Hematopoietic multipotent progenitor cell treated with erythropoietin and hydrocortisone succinate and interleukin-3 and kit ligand, for 6 days (in vitro differentiated cells): ENCODE data around the gene ANKRD44.

ENCODE experiments used
- DNase-seq: peaks from one replicate; pipeline ENCODE4 v3.0.0-alpha.2; 2015

ANKRD44 gene

DNA sequence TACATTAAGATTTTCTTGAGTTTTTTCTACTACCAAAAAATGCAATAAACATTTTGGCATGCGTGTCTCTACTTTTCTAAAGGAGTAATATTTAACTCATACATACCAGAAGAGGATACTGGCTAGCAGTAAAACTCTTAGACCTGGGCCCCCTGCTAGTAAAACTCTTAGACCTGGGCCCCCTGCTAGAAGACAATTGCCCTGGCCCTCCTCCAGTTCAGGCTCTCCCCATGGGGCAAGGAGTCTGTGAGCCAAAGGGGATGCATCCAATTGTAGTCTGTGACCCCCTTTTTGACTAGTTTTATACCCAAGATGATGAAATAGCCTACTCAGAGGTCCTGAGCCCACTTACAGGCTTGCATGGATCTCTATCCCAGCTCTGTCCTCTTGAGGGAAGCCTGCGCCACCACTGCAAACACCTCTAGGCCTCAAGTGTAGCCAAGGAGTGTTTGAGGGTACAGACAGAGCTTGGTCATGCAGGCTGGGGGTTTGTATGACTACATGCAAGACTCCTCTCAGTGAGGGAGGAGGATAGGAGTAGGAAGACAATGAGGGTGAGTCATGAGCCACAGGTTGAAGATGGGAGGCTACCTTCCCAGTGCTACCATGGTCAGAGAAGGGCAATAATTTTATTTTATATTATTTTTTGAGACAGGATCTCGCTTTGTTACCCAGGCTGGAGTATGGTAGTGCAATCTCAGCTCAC is 338.9 kb downstream of the ANKRD44 start:
- no peak for DNase-seq

GRCh38 chr2:196970099-196970498 is 340.5 kb downstream of the ANKRD44 start:
- no peak for DNase-seq

GRCh38 chr2:196968516-196968915 is 342.1 kb downstream of the ANKRD44 start:
- DNase-seq, result no peak

DNA sequence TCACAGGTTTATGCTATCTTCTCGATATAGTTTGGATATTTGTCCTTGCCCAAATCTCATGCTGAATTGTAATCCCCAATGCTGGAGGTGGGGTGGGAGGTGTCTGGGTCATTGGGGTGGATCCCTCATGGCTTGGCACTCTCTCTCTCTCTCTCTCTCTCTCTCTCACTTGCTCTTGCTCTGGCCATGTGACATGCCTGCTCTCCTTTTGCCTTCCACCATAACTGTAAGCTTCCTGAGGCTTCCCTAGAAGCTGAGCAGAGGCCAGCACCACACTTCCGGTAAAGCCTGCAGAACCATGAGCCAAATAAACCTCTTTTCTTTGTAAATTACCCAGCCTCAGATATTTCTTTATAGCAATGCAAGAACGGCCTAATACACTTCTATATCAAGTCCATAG is 342.8 kb downstream of the ANKRD44 start:
- DNase-seq, result no peak

DNA sequence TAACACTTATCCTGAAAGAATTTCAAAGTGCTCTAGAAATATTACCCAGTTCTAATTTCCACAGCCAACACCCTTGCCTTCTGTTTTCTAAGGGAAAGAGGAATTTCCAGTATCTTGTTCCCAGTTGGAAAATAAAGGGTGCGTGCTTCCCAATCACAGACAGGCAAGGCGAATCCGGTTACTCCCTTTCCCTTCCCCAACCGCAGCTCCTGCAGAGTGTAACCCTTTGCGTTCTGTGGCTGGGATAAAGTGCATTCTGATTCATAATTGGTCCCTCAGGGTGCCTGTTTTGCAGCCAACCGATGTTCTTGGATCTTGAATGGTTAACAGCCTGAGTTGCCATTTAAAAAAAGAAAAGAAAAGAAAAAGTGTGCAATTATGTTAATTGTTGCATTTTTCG is 343.5 kb downstream of the ANKRD44 start:
- no peak for DNase-seq

- no peak for DNase-seq
Measured at GRCh38 chr2:196966061-196966460, 344.5 kb downstream of the ANKRD44 start.

DNA sequence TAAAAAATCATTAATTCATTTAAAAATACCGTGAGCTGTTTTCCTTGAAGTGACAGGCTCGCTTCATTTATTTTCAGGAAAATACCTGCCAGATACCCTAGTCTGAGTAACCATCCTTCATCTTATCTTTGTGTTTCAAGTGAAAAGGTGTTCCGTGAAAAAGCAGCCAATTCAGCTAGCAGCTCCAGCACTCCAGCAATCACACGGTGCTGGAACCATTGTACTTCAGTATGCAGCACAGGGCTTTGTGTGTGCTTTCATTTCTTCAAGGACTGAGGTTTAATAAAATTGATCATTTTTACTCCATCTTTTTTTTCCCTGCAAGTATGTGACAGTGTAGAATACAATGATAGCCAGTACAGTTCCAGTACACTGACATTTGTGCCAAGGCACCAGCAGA is 344.9 kb downstream of the ANKRD44 start:
- DNase-seq, result no peak

GRCh38 chr2:196963961-196964360 is 346.6 kb downstream of the ANKRD44 start:
- no peak for DNase-seq

- DNase-seq, result no peak
Measured at GRCh38 chr2:196963043-196963442, 347.5 kb downstream of the ANKRD44 start.

DNA sequence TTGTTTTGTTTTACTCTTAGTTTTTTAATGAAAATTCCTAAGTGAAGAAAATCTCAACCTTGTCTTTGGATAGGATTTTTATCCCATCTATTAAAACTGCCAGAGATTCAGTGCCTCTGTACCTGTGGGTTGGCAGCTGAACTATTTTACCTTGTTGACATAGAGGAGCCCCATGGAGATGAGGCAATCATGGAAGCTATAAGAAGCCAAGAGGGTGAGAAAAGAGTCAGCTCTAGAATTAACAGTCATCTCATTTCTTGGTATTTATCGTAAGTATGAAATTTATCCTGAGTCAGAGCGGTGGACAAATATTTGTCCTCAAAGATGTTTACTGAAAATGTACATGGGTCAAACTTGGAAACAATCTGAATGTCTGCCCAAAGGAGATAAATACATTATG is 348.3 kb downstream of the ANKRD44 start:
- DNase-seq, result no peak

- DNase-seq, result no peak
Measured at GRCh38 chr2:196961889-196962288, 348.7 kb downstream of the ANKRD44 start.

- DNase-seq, result no peak
Measured at GRCh38 chr2:196959734-196960338, 350.7 kb downstream of the ANKRD44 start.

DNA sequence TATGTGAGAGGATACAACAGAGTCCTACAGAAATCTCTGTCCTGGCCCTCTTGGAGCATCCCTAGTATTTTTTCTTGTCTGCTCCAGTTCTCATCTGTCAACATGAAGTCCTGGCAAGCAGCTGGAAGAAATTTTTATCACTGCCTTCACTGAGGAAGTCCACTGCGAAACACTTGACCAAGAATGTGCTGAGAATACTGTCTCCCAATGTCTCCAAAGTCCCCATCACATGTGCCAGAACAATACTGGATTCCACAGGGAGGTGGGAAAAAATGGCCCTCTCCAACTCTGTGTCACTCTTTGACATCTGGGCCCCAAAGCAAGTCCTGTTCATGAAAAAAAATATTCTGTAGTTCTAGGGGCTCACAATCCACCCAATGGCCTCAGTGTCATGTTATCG is 351.3 kb downstream of the ANKRD44 start:
- DNase-seq, result no peak

GRCh38 chr2:196957881-196958525 is 352.6 kb downstream of the ANKRD44 start:
- DNase-seq, result no peak

GRCh38 chr2:196957442-196957841 is 353.1 kb downstream of the ANKRD44 start:
- no peak for DNase-seq

DNA sequence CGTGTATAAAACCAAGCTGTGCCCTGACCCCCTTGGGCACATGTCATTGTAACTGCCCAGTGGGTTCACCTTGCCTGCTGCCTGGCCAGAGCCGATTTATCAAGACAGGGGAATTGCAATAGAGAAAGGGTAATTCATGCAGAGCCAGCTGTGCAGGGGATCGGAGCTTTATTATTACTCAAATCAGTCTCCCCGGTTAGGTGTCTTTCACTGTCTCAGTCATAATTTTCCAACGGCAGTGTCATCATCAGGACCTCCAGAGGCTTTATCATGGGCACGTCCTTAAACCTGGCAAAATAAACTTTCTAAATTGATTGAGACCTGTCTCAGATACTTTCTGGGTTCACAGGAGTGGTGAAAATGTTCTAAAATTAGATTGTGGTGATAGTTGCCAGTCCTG is 354.5 kb downstream of the ANKRD44 start:
- no peak for DNase-seq

DNA sequence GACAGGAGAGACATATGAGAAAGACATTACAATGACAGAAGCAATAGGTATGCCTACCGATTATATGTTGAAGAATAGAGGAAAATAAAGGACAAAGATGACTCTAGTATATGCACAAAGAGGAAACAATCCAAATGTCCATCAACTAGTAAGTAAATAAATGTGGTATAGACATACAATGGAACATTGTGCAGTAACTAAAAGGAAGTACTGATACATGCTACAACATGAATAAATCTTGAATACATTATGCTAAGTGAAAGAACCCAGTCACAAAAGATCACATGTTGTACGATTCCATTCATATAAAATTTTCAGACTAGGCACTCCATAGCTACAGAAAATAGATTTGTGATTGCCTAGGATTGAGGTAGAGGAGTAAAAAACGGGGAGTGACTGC is 355.5 kb downstream of the ANKRD44 start:
- DNase-seq, result no peak

GRCh38 chr2:196954001-196954400 is 356.6 kb downstream of the ANKRD44 start:
- no peak for DNase-seq

GRCh38 chr2:196952936-196953335 is 357.6 kb downstream of the ANKRD44 start:
- no peak for DNase-seq

GRCh38 chr2:196951973-196952372 is 358.6 kb downstream of the ANKRD44 start:
- no peak for DNase-seq

DNA sequence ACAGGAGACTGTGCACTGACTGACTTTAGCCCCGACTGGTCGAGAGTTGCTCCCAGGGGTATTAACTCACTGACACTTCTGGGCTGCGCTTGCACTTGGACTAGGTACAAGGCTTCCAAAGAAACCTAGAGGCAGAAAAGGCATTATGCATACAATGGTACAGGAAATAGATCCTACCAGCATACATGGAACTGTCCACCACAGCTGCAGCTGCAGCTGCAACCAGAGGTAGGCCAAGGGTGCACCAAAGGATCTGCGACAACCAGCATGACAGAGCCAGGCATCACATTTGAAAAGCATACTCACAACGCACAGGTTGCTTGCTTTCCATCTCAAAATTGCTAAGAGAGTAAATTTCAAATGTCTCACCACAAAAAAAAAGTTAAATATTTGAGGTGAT is 361.5 kb downstream of the ANKRD44 start:
- DNase-seq, result no peak

DNA sequence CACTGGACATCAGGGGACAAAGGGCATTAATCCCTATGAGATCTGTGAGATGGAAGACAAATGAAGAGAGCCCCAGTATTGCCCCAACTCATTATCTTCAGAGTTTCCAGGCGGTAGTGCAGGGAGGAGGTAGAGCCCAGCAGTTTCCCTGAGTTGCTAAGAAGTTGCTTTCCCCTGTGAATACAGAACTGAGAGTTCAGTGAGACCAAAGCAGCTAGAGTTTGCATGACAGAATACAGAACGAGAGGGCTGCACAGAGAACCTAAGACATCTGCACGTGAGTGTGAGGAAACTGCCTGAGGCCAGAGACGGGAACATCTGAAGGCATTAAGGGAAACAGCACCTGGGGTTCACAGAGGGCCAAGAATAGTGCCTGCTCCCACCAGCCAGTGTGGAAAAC is 366.0 kb downstream of the ANKRD44 start:
- DNase-seq, result no peak

DNA sequence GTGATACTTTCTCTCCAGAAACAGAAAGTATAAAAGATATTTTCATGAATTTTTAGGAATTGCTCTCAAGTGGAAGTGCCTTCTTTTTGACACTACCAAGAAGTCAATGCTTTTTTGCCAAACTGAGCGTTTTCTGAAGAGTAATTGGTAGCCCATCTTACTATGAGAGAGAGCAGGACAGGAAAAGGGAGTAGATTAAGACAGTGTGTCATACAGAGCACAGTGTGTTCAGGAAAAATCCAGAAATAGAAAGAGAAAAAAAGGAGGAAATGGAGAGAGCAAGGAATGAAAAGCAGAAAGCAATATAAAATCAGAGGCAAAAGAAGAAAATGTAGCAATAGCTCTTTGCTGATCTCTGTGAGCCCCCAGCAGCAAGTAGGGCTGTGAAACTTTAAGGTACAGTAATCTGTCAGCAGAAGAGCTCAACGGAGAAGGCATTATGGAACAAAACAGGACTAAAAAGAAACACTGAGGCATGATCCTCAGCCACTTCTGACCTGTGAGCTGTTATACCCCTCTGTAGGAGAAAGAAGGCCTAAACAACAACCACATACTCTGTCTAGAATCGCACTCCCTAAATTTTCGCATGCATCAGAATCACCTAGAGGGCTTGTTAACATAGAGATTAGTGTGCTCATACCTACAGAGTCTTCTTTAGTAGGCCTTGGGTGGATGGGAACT is 369.0 kb downstream of the ANKRD44 start:
- DNase-seq, result no peak

DNA sequence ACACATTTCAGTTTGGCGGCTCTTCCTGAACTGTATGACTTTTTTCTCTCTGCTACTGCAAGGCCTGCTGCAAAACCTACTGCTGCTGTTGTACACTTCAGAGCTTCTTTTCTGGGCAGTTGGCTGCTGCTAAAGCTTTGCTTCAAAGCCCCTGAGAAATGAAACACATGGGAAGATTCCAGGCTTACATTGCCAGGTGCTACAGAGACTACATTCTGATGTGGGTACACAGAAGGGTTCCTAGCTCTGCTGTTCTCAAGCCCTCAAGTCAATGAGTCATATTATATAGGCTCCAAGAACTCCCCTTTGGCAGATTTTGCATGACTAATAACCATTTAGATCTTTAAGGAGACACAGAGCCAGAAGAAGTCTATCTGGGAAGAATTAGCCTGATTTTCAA is 371.2 kb downstream of the ANKRD44 start:
- DNase-seq, result no peak
